Endothelial cell (in vitro differentiated cells): ENCODE results near the gene LMOD3. TPM values are rescaled to one million over a fixed set of nuclear protein-coding genes. Genes with fewer than 3 reads are reported as not detected.

Experiments used
- DNase-seq: peaks from one replicate; pipeline ENCODE4 v3.0.0; 2021; ENCODE audit warnings: low spot score
- H3K27ac Mint-ChIP-seq: one replicate; pipeline ENCODE4 v1.8.0; 2021; ENCODE audit warnings: mixed read lengths, inconsistent platforms; ENCODE audit not compliant: unreplicated experiment
- H3K27me3 Mint-ChIP-seq: one replicate; pipeline ENCODE4 v1.8.0; 2021; ENCODE audit warnings: mild to moderate bottlenecking, moderate library complexity, mixed read lengths, inconsistent platforms; ENCODE audit not compliant: unreplicated experiment
- H3K36me3 Mint-ChIP-seq: one replicate; pipeline ENCODE4 v1.8.0; 2021; ENCODE audit warnings: mild to moderate bottlenecking, low read depth, mixed read lengths, inconsistent platforms; ENCODE audit not compliant: unreplicated experiment
- H3K4me1 Mint-ChIP-seq: one replicate; pipeline ENCODE4 v1.8.0; 2021; ENCODE audit warnings: mild to moderate bottlenecking, mixed read lengths, inconsistent platforms; ENCODE audit not compliant: unreplicated experiment
- H3K4me3 Mint-ChIP-seq: one replicate; pipeline ENCODE4 v1.8.0; 2021; ENCODE audit warnings: mild to moderate bottlenecking, mixed read lengths, inconsistent platforms; ENCODE audit not compliant: unreplicated experiment
- H3K9me3 Mint-ChIP-seq: one replicate; pipeline ENCODE4 v1.8.0; 2021; ENCODE audit warnings: mixed read lengths, inconsistent platforms; ENCODE audit not compliant: unreplicated experiment
- CTCF ChIP-seq: fragments of 200-600 bp; sonication (generic); IDR thresholded peaks from one replicate; pipeline ENCODE4 v1.5.0; 2021; ENCODE audit warnings: antibody characterized with exemption; ENCODE audit not compliant: unreplicated experiment
- total RNA-seq: library from RNA; stranded (reverse); fragmentation: NEBNext Ultra II Directional; extraction: Animal tissue kit (Norgen Biotek cat#: 25700); gene quantifications from one replicate; pipeline ENCODE4 v1.2.1, GENCODE V29; 2021; ENCODE audit not compliant: unreplicated experiment

Gene LMOD3
- total RNA-seq, 1 donor from 2014 or later, result not detected

- no peak for TF ChIP-seq CTCF
- H3K4me1 Mint-ChIP-seq, result peaks cover 4% of the 10 kb centered on the region
- H3K9me3 Mint-ChIP-seq, result no peaks in the 10 kb centered on the region
- no peak overlapping the region for H3K27ac Mint-ChIP-seq
- no peaks in the 10 kb centered on the region for H3K27me3 Mint-ChIP-seq
- no peak overlapping the region for H3K4me3 Mint-ChIP-seq
- no peaks in the 10 kb centered on the region for H3K36me3 Mint-ChIP-seq
- no peak for DNase-seq
These were observed 6.1 kb upstream of the LMOD3 start for GRCh38 chr3:69128509-69128908.

DNA sequence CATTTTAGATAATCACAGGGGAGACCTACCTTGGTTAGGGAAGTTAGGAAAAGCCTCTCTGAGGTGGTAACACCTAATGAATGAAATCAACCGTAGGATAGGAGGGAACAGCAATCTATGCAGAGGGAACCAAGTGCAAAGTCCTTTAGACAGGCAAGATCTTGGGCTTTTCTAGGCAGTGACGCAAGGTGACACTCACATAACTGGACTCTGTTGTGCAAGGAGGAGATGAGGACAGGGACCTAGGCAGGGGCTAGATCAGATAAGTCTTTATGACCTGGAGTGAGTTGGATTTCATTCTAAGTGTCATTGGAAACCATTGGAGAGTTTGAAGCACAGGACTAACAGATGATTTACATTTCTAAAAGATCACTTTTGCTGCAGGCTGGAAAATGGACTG lies 4.6 kb upstream of the LMOD3 start:
- no peaks in the 10 kb centered on the region for H3K36me3 Mint-ChIP-seq
- DNase-seq, result no peak

DNA sequence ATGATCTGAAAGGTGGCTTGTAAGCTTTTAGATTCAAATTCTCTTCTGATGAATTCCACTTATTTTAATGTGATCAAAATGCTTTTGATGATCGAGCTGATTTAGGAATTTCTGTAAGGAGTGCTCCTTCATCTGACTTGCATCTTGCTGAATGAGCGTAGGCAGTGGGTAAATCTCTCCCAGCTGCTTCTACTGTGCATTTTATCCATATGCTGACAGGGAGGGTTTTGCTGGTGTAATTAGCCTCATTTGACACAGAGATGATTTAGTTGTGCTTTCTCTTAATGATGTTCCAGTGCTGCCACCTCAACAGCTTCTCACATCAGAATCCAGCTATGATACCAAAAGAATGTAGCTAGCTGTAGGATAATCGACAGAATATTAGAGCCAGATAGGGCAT lies 3.8 kb upstream of the LMOD3 start:
- no peak for TF ChIP-seq CTCF
- DNase-seq, result no peak
- Mint-ChIP-seq H3K9me3 (no peaks in the 10 kb centered on the region), H3K4me1 (peaks cover 4% of the 10 kb centered on the region), H3K27ac (no peak overlapping the region), H3K27me3 (no peaks in the 10 kb centered on the region), H3K36me3 (no peaks in the 10 kb centered on the region), H3K4me3 (no peak overlapping the region)

More for the DNA sequence above, 4.6 kb upstream of the LMOD3 start:
- Mint-ChIP-seq H3K27ac (no peak overlapping the region), H3K9me3 (no peaks in the 10 kb centered on the region), H3K4me3 (no peak overlapping the region), H3K4me1 (peaks cover 4% of the 10 kb centered on the region), H3K27me3 (no peaks in the 10 kb centered on the region)
- no peak for TF ChIP-seq CTCF

DNA sequence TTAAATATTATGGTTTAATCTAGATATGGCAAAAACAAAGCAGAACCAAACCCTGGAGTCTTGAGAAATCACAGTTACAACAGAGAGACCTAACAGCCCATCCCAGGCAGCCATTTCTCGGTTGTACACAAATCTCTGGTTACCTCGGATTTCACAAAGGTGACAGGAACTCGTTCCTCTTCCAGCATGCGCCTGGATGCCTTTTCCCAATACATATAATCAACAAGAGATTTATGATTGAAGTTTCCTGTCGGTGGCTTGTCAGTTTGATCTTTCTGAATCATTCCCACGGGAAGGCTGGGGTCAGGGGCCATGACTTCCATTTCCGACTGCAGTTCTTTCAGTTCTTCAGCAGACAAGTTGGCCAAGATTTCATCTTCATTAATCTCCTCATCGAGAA lies 445 bp downstream of the LMOD3 start:
- H3K4me3 Mint-ChIP-seq, result no peak overlapping the region

DNA sequence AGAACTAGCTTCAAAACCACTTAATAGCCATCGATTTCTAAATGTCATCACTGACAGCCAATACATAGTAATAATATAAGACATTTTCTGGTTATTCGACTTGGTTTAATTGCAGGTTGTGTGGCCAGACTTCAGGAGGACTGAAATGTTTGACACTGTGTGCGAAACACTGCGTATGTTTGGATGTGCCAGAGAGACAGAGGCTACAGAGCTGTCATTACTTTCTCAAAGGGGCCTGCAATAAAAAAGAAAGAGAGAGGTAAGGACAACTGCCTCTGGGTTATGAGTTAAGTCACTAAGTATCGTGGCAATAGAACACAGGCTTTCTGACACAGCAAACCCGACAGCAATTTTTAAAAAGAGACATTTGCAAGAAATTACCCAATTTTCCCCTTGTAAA lies 882 bp downstream of the LMOD3 start:
- Mint-ChIP-seq H3K4me1 (no peaks in the 10 kb centered on the region), H3K36me3 (no peaks in the 10 kb centered on the region)
- DNase-seq, result no peak

More for the DNA sequence above, 445 bp downstream of the LMOD3 start:
- TF ChIP-seq CTCF, result no peak
- no peaks in the 10 kb centered on the region for H3K27me3 Mint-ChIP-seq
- no peaks in the 10 kb centered on the region for H3K36me3 Mint-ChIP-seq
- H3K27ac Mint-ChIP-seq, result no peak overlapping the region
- no peaks in the 10 kb centered on the region for H3K9me3 Mint-ChIP-seq
- no peaks in the 10 kb centered on the region for H3K4me1 Mint-ChIP-seq
- DNase-seq, result no peak

More for the DNA sequence above, 882 bp downstream of the LMOD3 start:
- no peak overlapping the region for H3K27ac Mint-ChIP-seq
- no peak for TF ChIP-seq CTCF
- H3K4me3 Mint-ChIP-seq, result no peak overlapping the region
- H3K9me3 Mint-ChIP-seq, result no peaks in the 10 kb centered on the region
- H3K27me3 Mint-ChIP-seq, result no peaks in the 10 kb centered on the region
